ENCODE results near the gene IGFLR1.
"Not testable (repeated sequence)": the region's sequence is repeated elsewhere in the genome, so short reads cannot be mapped to it uniquely, and the experiment has no call there.

IGFLR1 gene

GRCh38 chr19:35777086-35777841 is 35.0 kb upstream of the IGFLR1 start:
- DNase-seq: no peak

GRCh38 chr19:35776102-35776788 is 34.0 kb upstream of the IGFLR1 start:
- DNase-seq: no peak

GRCh38 chr19:35775298-35776101 is 33.2 kb upstream of the IGFLR1 start, which contains the start of gene ARHGAP33:
ARHGAP33 (plus strand) TSS chr19:35775564; CDS start chr19:35775659, 95 bp downstream.
- peak; percentile 99 for DNase-seq

GRCh38 chr19:35775046-35775297 is 32.7 kb upstream of the IGFLR1 start:
- DNase-seq: no peak

- DNase-seq: peak; percentile 59
Observed at GRCh38 chr19:35774274-35775045, 32.2 kb upstream of the IGFLR1 start.

- no peak for DNase-seq
Observed at GRCh38 chr19:35773020-35773806, 31.0 kb upstream of the IGFLR1 start.

- DNase-seq: not testable (repeated sequence)
Observed at GRCh38 chr19:35772362-35772761, 30.1 kb upstream of the IGFLR1 start.

GRCh38 chr19:35768082-35768421 is 25.8 kb upstream of the IGFLR1 start:
- no peak for DNase-seq

- no peak for DNase-seq
Observed at GRCh38 chr19:35767288-35768081, 25.2 kb upstream of the IGFLR1 start.

GRCh38 chr19:35766571-35767104 is 24.4 kb upstream of the IGFLR1 start:
- DNase-seq: no peak

- no peak for DNase-seq
Observed at GRCh38 chr19:35764432-35765315, 22.4 kb upstream of the IGFLR1 start.

- no peak for DNase-seq
Observed at GRCh38 chr19:35760711-35761349, 18.6 kb upstream of the IGFLR1 start.

- no peak for DNase-seq
Observed at GRCh38 chr19:35759697-35760096, 17.4 kb upstream of the IGFLR1 start.

- DNase-seq: peak; percentile 100
Observed at GRCh38 chr19:35757749-35758608, 15.7 kb upstream of the IGFLR1 start, which contains the start of gene PROSER3. PROSER3 (plus strand) TSS chr19:35758176; CDS start chr19:35758216, 40 bp downstream.

- DNase-seq: peak; percentile 78
Observed at GRCh38 chr19:35757231-35757748, 15.0 kb upstream of the IGFLR1 start.

GRCh38 chr19:35756377-35757230 is 14.4 kb upstream of the IGFLR1 start, which contains the start of gene HSPB6:
HSPB6 (minus strand) TSS chr19:35757029; CDS start chr19:35757008, 21 bp downstream.
- DNase-seq: no peak
